HG03280 (cell line): Measurements from ENCODE around the gene CROCC.
"Not testable (repeated sequence)": the region's sequence is repeated elsewhere in the genome, so short reads cannot be mapped to it uniquely, and the experiment has no call there.

ENCODE experiments used
- ATAC-seq: cut with Tn5 transposase; IDR thresholded peaks from one replicate; pipeline ENCODE4 v1.9.1; 2021; ENCODE audit warnings: mild to moderate bottlenecking, moderate library complexity; ENCODE audit not compliant: unreplicated experiment

The CROCC gene

GRCh38 chr1:16896316-16897055 is 25.2 kb upstream of the CROCC start:
- peak; percentile 4 for ATAC-seq

- ATAC-seq = not testable (repeated sequence)
Measured at GRCh38 chr1:16897653-16898052, 24.1 kb upstream of the CROCC start.

- ATAC-seq = not testable (repeated sequence)
Measured at GRCh38 chr1:16898298-16898697, 23.4 kb upstream of the CROCC start.

GRCh38 chr1:16899020-16899419 is 22.7 kb upstream of the CROCC start:
- not testable (repeated sequence) for ATAC-seq

DNA sequence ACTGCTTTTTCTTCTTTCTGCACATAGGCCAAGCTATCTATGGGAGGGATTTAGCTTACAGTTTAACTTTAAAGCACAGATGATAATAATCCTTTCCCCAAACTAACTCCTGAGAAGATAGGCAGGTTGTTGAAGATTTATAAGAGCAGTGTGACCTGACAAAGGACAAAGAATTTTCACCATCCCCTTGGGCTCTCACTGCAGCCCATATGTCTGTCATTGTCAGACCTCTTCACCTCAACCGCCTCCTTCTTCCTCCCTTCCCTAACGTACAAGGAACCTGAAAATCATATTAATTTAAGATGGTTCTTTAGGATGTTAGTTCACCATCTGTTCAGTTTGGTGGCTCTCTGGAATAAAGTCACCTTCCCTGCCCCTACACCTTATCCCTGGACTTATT is 21.0 kb upstream of the CROCC start:
- ATAC-seq = no peak

DNA sequence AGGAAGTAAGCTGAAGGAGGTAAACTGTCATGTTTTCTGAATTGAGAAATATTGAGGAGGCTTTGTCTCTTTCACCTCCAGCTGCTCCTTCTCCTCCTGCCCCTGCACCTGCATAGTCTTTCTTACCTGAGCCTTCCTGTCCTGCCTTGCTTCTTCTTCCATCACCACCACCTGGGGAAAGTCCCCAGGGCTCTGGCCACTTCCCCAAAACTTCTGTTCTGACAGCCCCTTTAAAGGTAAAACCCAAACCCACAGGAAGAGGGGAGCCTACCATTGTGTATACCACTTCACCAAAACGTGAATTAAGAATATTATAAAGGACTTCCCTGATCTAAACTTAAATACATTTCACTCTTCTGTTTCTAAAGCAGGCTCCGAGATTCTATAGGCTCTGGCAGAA is 20.4 kb upstream of the CROCC start:
- ATAC-seq = not testable (repeated sequence)

GRCh38 chr1:16903054-16903453 is 18.7 kb upstream of the CROCC start:
- ATAC-seq = no peak

DNA sequence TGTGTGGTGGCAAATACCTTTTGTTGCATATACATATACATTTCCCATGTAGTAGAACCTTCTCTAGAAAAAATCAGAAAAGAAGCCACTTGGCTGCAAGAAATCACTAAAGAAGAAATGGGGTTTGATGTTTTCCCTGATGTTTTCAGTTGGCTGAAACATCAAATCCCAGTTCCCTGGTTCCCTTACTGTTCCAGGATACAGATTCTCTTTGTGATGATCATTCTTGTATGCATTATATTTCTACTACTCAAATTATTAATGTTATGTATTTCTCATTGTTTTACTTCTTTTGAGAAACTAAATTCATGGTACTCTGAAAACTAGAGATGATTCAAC is 18.3 kb upstream of the CROCC start:
- no peak for ATAC-seq

DNA sequence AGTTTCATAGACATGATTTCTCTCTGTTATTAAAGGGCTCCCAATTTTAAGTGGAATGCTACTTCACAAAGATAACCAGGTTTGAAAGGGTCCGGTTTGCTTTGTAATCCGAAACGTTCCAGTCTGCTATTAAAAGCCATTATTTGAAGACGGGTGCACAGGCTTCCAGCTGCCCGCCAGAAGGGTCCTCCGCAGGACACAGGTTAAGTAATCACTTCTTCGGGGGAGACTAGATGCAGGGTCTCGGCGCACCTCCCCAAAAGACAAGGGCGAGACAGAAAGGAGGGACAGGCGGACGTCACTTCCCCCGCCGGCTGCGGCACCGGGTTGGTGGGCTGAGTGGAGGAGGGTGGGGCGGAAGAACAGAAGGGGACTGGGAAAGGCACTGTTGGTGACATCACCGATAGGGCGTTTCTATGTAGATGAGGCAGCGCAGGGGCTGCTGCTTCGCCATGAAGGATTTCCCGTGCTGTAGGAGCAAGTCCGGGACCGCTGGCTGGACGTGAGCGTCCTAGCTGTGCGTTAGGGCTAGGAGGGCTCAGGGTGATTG is 17.1 kb upstream of the CROCC start:
- ATAC-seq = peak; percentile 94

- peak; percentile 79 for ATAC-seq
Measured at GRCh38 chr1:16905110-16905867, 16.4 kb upstream of the CROCC start.

DNA sequence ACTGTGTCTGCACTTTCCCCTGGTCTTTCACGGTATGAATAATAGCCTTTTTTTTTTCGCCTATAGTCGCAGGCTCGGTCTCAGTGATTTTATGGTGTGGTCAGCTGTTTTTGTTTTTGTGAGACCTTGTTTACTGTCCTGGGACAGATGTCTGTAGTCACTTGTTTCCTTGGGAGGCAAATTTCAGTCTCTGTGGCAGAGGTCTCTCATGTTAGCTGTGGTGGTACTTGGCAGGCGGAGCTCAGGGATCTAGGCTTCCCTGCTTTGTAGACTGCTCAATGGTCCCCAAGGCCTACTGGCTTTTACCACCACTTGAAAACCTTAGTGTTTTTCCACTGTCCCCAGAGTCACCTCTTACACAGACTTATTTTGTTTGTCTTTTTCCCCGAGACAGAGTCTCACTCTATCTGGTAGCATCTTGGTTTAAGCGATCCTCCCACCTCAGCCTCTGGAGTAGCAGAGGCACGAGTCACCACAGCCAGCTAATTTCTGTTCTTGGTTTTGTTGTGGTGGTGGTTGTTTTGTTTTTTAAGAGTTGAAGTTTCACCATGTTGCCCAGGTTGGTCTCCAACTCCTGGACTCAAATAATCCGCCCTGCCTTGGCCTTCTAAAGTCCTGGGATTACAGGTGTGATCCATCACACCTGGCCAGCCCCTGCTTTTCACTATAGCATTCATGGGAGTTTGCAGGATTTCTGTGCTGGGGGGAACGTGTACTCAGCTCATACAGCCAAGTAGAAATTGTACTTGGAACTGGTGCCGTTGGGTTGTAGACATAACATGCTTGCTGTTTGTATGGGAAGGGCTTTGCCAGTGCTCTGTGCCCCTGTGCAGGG is 15.6 kb upstream of the CROCC start:
- no peak for ATAC-seq

- no peak for ATAC-seq
Measured at GRCh38 chr1:16906873-16907272, 14.9 kb upstream of the CROCC start.

DNA sequence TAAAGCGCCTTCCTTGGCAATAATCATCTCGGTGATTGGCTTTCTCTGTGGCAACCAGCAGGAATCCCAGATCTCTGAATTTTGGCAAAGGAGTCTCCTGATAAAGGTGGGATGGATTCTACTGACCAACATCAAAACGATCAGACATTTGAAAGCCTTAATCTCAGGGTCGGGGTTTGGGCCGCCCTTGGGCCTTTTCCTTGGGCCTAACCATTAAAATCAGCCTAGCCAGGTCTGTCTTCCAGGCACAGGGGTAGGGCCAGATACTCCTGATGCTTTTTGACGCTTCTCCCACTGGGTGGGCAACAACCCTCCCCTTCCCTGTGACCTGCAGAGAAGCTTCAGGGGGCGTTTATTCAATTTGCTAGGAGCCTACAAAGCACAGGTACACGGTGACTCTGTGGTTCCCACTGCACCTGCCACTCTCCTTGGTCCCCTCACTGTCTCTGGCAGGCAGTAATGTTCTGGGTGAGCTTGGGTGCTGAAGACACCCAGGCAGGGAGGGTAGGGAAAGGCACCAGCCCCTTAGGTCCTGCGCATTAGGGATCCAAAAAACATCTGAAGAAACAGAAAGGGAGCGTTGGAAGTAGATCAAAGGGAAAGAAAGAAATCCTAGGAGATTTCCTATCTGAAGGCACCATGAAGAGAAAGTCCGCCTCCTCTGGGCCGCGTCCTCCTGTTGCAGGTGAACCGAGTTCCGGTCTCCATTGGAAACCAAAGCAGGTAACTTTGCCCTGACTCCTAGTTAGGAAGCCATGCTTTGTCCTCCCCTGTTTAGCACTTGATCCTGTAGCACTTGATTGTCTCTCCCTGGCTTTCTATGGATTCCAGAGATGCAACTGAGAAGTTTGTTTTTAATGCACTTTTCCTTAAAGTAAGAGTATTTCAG is 13.6 kb upstream of the CROCC start:
- no peak for ATAC-seq

GRCh38 chr1:16911851-16912721 is 9.6 kb upstream of the CROCC start:
- not testable (repeated sequence) for ATAC-seq

- ATAC-seq = not testable (repeated sequence)
Measured at GRCh38 chr1:16912742-16913141, 9.0 kb upstream of the CROCC start.

GRCh38 chr1:16913181-16913832 is 8.4 kb upstream of the CROCC start:
- ATAC-seq = no peak

DNA sequence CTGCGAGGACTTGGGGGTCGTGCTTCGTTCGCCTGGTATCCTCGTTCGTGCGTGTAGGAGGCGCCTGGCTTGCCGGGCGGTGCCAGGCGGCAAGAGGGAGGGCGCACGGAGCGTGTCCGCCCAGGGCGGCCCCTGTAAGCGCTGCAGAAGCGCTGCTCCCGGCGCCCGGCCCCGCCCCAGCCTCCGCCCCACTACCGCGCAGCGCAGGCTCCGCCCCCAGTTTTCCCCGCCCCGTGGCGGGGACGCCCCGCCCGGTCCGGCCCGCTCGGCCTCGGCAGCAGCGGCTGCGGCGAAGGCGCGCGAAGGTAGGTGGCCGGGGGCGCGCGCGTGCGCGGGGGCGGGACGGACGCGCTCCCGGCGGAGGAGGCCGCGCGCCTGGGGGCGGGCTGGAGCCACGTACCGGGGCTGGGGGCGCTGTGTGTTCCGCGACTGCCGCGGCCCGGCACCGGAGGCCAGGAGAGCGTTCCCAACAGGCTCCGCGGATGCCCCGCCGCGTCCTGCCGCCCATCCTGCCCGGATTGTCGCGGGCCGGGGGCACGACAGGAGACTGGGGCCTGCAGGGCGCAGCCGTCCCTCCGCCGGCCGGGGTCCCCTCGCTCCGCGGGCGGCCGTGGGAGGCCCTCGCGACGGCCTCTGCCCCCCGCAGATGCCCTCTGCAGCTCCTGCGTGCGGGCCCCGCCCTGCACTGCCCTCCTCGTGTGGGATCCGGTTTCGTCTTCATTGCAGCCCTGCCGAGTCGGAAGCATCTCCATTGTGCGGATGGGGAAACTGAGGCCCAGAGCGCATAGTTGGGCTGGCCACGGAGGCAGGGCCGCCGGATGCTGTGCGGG is 7.7 kb upstream of the CROCC start:
- peak; percentile 87 for ATAC-seq
